Brain microvascular endothelial cell (primary cell): ENCODE results near the gene ZNF785.

Experiments
- DNase-seq: peaks from one replicate; pipeline ENCODE4 v3.0.0-alpha.2; 2020
- H3K27ac ChIP-seq: fragments of 250-450 bp; sonication (Bioruptor Pico); 2 replicates; pipeline ENCODE4 v1.5.1; 2020; ENCODE audit warnings: mild to moderate bottlenecking, moderate library complexity
- H3K27me3 ChIP-seq: fragments of 250-450 bp; sonication (Bioruptor Pico); replicated peaks from 2 replicates; pipeline ENCODE4 v1.5.1; 2020; ENCODE audit warnings: mild to moderate bottlenecking
- H3K36me3 ChIP-seq: fragments of 250-450 bp; sonication (Bioruptor Pico); replicated peaks from 2 replicates; pipeline ENCODE4 v1.5.1; 2020; ENCODE audit warnings: mild to moderate bottlenecking
- H3K4me3 ChIP-seq: 2 replicates; pipeline ENCODE4 v1.5.1; 2011; ENCODE audit warnings: low read depth, mild to moderate bottlenecking, control low read depth, low read length, moderate library complexity
- CTCF ChIP-seq: IDR thresholded peaks from 2 replicates; pipeline ENCODE4 v1.5.1; 2011; ENCODE audit warnings: low read depth, mild to moderate bottlenecking, moderate library complexity, low read length, control low read depth, inconsistent platforms; ENCODE audit errors: missing control alignments
- in situ Hi-C: cut with HindIII; loops from 2 replicates; pipeline ENCODE4 v1.10.0; 2017; ENCODE audit warnings: low sequenced_read_pairs, low pct_ligation_motif_present

The ZNF785 gene

GRCh38 chr16:30615358-30616091, 30.0 kb upstream of the ZNF785 start:
- DNase-seq: peak; percentile 15

DNA sequence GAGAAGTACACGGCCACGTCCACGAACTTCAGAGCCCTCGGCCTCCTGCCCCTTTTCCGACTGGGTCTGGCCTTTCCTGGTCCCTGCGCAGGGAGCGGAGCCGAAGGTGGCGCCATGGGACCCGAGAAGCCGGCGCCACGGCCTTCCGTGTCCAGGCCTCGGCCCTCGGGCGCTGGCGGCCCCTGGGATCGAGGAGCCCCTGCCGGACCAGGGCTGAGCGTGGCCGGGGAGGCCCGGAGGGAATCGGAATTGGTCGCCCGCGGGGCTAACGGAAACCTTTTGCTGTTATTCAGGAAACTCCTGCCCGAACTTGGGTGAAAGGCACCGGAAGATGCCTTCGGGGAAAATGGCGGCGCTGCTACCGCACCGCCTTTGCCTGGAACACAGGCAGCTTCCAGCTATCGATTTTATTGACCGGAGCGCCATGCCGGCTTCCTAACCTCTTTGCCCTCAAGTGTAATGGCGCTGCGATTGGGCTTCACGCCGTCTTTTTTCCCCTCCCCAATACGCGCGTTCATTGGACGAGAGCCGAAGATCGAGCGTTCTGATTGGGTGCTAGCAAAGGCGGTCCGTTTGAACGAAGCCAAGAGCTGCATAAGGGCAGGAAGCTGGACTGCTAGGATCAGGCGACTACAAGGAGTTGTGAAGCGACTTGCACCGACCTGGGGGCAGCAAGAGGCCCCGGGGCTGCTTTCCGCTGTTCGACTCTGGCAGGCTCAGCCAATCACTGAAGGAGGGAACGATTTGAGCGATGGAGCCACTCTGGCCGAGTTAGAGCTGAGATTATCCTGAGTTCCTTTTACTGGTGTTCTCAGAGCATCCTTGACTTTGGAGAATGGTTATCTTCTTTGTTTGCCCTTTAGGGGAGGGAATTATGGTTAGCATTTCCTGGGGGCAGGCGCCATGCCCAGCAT, 24.7 kb upstream of the ZNF785 start, which contains the start of gene ZNF689:
Gene ZNF689 (minus strand): TSS at position 464 of the 914 bp plus-strand sequence. CDS start 348 bp downstream, at position 116.
- in situ Hi-C loops: loop anchor here (25.0 kb wide), 1 partner anchor 173 kb away; the partner anchor contains the start of genes DCTPP1 and SEPHS2
- no peak for TF ChIP-seq CTCF
- Histone ChIP-seq H3K36me3 (peaks cover 2% of the 10 kb centered on the region), H3K4me3 (peak within 1 kb of the TSS; percentile 83), H3K27me3 (no peaks in the 10 kb centered on the region), H3K27ac (peak within 1 kb of the TSS; percentile 86)
- DNase-seq: peak; percentile 93

More at GRCh38 chr16:30615358-30616091, 30.0 kb upstream of the ZNF785 start:
- H3K27me3 ChIP-seq: no peaks in the 10 kb centered on the region
- H3K4me3 ChIP-seq: no peak overlapping the region
- in situ Hi-C loops: loop anchor here (25.0 kb wide), 1 partner anchor 178 kb away; the partner anchor contains the start of genes DCTPP1 and SEPHS2
- H3K36me3 ChIP-seq: no peaks in the 10 kb centered on the region
- H3K27ac ChIP-seq: no peak overlapping the region
- peak; percentile 79 for TF ChIP-seq CTCF

DNA sequence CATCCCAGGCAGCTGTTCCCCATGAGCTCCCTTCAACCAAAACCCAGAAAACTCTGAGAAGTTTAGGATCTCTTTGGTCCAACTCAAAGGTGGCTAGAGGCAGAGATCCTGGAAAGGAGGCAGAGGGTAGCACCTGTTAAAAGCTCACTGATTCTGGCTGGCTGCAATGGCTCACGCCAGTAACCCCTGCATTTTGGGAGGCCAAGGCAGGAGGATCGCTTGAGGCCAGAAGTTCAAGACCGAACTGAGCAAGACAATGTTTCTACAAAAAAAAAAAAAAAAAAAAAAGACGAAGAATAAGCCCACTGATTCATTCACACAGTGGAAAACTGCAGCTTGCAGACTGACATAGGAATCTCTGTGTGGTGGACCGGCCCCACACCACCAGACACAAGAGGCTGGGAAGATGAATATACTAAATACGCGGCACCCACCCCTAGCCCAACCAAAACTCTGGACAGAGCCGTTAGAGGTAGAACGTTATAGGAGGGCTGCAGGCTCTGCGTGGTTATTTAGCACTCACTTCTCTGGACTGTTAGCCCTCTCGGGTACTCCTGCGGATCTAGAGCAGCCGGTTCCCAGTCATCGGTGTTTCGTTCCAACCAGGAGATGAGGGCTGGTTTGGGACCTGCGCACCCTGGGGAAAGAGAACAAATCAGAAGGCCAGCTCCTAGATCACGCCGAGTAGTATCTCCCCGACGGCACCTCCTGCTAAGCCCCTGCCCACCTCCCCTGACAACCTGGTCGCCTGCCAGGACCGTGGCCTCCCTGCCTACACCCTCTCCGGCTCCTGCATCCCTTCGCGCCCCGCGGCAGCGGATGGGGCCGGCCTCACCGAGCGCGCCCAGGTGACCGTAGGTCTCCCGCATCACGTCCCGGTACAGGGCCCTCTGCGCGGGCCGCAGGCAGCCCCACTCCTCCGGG, 23.8 kb upstream of the ZNF785 start:
- peak; percentile 18 for DNase-seq
- peak overlapping the region; percentile 83 for H3K4me3 ChIP-seq
- peaks cover 10% of the 10 kb centered on the region for H3K36me3 ChIP-seq
- no peaks in the 10 kb centered on the region for H3K27me3 ChIP-seq
- peak overlapping the region; percentile 86 for H3K27ac ChIP-seq
- TF ChIP-seq CTCF: no peak
- in situ Hi-C loops: loop anchor here (25.0 kb wide), 1 partner anchor 172 kb away; the partner anchor contains the start of genes DCTPP1 and SEPHS2

GRCh38 chr16:30606004-30606403, 20.5 kb upstream of the ZNF785 start:
- no peak overlapping the region for H3K27ac ChIP-seq
- in situ Hi-C loops: loop anchor here (25.0 kb wide), 1 partner anchor 169 kb away; the partner anchor contains the start of genes DCTPP1 and SEPHS2
- DNase-seq: no peak
- H3K27me3 ChIP-seq: no peaks in the 10 kb centered on the region
- H3K4me3 ChIP-seq: no peak overlapping the region
- TF ChIP-seq CTCF: no peak
- peaks cover 19% of the 10 kb centered on the region for H3K36me3 ChIP-seq

- no peaks in the 10 kb centered on the region for H3K27me3 ChIP-seq
- peaks cover 19% of the 10 kb centered on the region for H3K36me3 ChIP-seq
- TF ChIP-seq CTCF: no peak
- DNase-seq: no peak
- no peak overlapping the region for H3K4me3 ChIP-seq
- no peak overlapping the region for H3K27ac ChIP-seq
- in situ Hi-C loops: loop anchor here (25.0 kb wide), 1 partner anchor 168 kb away; the partner anchor contains the start of genes DCTPP1 and SEPHS2
These were observed 19.7 kb upstream of the ZNF785 start for GRCh38 chr16:30605158-30605557.
